HG02884 (cell line): ENCODE data around the gene RUNDC3A.

Experiments used
- ATAC-seq: cut with Tn5 transposase; IDR thresholded peaks from one replicate; pipeline ENCODE4 v1.9.1; 2021; ENCODE audit warnings: mild to moderate bottlenecking, moderate library complexity; ENCODE audit not compliant: unreplicated experiment

Gene RUNDC3A

GRCh38 chr17:44308320-44308818 lies at the start of gene RUNDC3A:
Gene RUNDC3A (plus strand): TSS chr17:44308601. CDS start chr17:44308833, 232 bp downstream.
- no peak for ATAC-seq

DNA sequence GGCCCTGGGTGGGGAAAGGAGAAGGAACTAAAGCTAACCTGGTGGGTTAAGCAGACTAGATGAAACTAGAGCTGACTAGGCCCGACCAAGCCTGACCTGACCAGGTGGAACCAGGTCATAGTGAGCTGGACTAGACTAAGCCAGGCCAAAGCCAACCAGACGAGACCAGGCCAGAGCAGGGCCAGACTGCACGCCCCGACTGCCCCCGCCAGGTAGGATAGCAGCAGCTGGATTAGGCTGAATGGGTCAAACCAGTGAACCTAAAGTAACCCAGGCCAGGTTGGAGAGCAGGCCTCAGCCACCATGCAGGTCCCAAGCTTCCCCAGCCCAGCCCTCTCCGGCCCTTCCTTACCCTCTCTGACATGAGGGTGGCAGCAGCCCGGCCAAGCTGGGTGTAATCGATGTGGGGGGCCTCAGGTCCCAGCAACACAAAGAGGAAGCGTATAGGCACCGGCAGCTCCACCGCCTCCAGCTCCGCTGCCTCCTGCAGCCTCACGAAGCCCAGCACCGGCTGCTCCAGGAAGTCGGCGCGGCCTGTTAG lies 49.5 kb upstream of the RUNDC3A start:
- ATAC-seq: no peak

- no peak for ATAC-seq
Observed at GRCh38 chr17:44260296-44260695, 48.1 kb upstream of the RUNDC3A start.

DNA sequence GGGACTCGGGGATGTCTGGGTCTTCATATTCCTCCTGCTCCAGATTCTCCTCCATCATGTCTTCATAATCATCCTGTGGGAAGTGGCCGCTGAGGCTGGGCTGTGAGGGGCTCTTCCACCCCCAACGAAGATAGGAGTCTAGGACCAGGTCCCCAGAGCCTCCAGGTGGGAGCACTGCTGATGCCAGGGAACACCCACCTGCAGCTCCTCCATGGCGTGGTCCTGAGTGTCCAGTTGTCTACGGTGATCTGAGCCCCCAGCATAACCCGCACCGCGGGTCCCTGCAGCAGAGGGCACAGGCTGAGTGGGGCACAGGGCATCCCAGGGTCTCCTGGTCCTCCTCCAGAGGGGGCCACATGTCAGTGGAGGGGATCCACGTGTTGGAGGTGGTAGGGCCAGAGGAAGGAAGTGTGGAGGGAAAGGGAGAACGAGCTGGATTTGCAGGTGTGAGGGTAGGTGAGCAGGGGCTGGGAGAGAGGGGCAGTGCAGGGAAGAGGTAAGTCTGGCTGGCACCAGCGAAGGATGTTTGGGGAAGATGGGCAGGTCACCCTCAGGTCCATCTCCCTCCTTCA lies 45.7 kb upstream of the RUNDC3A start:
- ATAC-seq: no peak

GRCh38 chr17:44263345-44263902 lies 45.0 kb upstream of the RUNDC3A start:
- ATAC-seq: no peak

GRCh38 chr17:44266402-44267164 lies 41.8 kb upstream of the RUNDC3A start:
- ATAC-seq: no peak

DNA sequence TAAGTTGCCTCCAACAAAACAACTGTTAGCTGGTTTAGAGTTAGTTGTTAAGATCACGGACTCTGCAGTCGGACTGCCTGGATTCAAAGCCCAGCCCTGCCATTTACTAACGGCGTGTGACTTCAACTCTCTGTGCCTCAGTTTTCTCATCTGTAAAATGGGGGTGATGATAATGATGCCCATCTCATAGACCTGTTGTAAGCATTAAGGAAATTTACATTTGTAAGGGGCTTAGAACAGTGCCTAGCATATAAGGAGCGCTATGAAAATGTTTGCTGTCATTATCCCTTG lies 41.3 kb upstream of the RUNDC3A start:
- no peak for ATAC-seq

DNA sequence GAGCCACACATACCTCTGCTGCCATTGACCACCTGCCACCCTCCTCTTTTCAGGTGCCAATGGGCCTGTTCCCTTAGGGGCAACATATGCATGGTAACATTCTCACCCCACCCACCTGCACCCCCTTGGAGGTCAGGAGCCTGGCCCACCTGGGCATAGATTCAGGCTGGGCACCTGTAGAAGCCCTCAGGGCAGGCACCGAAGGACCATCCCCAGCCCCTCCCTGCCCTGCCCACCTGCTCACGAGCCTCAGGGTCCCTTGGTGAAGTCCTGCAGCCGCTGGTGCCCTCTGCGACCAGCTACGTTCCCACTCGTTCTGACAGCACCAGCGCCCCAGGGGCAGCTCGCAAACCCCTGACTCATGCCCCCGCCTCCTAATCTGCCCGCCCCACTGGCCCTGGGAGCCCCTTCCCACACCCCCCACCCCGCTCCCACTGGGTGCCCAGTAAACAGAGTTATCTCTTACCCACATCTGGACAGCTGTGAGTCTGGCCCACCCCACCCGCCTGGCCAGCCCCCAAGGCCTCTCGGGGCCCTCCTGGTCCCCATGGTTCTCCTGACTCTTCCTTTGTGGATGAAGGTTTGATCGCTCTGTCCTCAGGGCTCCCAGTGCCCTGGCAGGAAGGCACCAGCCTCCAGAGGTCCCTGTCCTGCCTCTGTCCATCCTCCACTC lies 40.4 kb upstream of the RUNDC3A start, which contains the start of gene SLC4A1:
Gene SLC4A1 (minus strand): TSS at position 318 of the 673 bp plus-strand sequence. CDS start 5,269 bp downstream, outside the sequence.
- ATAC-seq: no peak

- ATAC-seq: no peak
Observed at GRCh38 chr17:44268709-44269534, 39.5 kb upstream of the RUNDC3A start.

DNA sequence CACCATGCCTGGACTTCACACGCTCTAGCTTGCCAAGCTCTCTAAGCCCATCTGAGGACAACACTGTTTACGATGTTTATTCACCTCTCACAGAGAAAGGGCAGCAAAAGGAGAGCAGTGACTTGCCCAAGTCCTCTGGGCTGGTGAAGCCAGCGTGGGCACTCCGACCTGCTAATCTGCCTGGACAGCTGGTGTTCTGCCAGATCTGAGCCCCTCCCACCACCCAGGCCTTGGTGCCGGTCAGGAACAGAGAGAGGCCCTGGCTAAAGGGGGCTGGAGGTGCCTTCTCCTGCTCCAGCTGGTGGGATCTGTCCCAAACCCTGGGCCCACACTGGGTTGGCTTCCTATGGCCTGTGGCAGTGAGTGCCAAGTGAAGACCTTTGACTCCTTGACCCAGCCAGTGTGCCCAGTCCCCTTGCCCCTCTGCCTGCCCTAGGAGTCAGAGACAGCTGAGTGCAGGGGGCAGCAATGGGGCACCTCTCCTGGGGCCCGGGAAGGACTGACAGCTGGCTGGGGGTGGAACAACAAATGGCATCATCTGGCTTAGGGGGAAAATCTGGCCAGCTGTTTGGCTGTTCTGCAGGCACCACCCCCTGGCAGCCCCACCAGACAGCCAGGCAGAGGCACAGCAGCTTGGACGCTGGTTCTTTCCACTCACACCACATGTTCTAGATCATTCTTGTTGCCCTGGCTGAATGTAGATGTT lies 38.7 kb upstream of the RUNDC3A start:
- ATAC-seq: no peak

- no peak for ATAC-seq
Observed at GRCh38 chr17:44272321-44272951, 36.0 kb upstream of the RUNDC3A start.

GRCh38 chr17:44272954-44273353 lies 35.4 kb upstream of the RUNDC3A start:
- ATAC-seq: no peak

- no peak for ATAC-seq
Observed at GRCh38 chr17:44273607-44274006, 34.8 kb upstream of the RUNDC3A start.

DNA sequence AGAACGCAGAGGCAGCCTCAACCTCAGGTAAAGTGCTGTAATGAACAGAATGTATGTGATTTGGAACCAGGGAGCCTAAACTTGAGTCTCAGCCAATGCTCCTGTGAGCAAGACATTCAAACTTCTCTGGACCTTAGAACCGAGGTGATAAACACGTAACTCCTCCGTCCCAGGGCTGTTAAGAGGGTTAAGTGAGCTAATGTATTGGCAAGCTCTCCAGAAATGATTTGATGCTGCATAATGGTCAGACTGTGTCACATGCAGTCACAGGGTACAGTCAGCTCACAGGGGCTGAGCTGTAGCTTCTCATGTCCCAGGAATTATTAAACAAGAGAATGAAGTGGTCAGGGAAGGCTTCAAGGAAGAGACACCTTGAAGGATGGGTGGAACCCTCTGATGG lies 30.4 kb upstream of the RUNDC3A start:
- no peak for ATAC-seq

- no peak for ATAC-seq
Observed at GRCh38 chr17:44279346-44279665, 29.1 kb upstream of the RUNDC3A start.

- ATAC-seq: peak; percentile 45
Observed at GRCh38 chr17:44279666-44280391, 28.6 kb upstream of the RUNDC3A start.

- ATAC-seq: no peak
Observed at GRCh38 chr17:44280392-44280937, 27.9 kb upstream of the RUNDC3A start.

GRCh38 chr17:44281570-44281969 lies 26.8 kb upstream of the RUNDC3A start:
- ATAC-seq: no peak

DNA sequence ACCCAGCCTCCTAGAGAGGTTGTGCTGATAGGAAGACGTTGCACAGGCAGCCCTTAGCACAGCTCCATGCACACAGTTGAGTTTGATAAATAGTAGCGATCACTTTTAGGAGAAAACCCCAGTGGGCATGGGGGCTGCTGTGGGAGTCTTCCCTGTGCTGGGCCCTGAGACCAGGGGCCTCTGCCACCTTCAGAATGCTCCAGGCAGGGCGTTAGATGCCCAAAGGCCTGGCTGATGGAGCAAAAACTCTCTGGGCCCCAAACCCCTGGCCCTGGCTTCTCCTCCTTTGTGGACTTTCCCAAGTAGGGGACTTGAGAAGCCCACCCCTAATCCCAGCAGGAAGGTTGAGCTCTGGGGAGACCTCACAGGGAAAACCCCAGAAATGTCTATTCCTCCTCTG lies 26.1 kb upstream of the RUNDC3A start:
- ATAC-seq: no peak
